ENCODE measurements around the gene MPV17L. TPM values are rescaled to one million over a fixed set of nuclear protein-coding genes. Genes with fewer than 3 reads are reported as not detected.

The MPV17L gene
- total RNA-seq = 0.50 and 0.59 TPM in 2 replicates

GRCh38 chr16:15395631-15396508 is at the start of gene MPV17L:
TSS of gene MPV17L (plus strand) at chr16:15395754. CDS start at chr16:15395898, 144 bp downstream.

GRCh38 chr16:15378194-15378593 is 17.4 kb upstream of the MPV17L start, which contains the start of gene NPIPA5:
TSS of gene NPIPA5 (minus strand) at chr16:15378294. CDS start at chr16:15378294, 0 bp downstream.

GRCh38 chr16:15434425-15435215 is 39.1 kb downstream of the MPV17L start, which contains the start of gene BMERB1:
TSS of gene BMERB1 (plus strand) at chr16:15434588. CDS start at chr16:15434654, 66 bp downstream.

Other genes with a start within 250 kb of the MPV17L start
- 2.1 and 2.7 TPM in 2 replicates for gene NPIPA5, start 17.5 kb upstream of the MPV17L start, total RNA-seq
- gene BMERB1, start 38.8 kb downstream of the MPV17L start, total RNA-seq = 15.0 and 19.3 TPM in 2 replicates
- gene MARF1, start 247.4 kb downstream of the MPV17L start, total RNA-seq = 5.9 and 6.5 TPM in 2 replicates